SK-N-MC (cell line): ENCODE measurements around the gene GRIPAP1.

Experiments used
- EZH2 ChIP-seq: fragments of 200-600 bp; sonication (generic); IDR thresholded peaks from one replicate; pipeline ENCODE4 v1.6.1; 2017; ENCODE audit warnings: antibody characterized with exemption
- POLR2AphosphoS5 ChIP-seq: IDR thresholded peaks from 2 replicates; pipeline ENCODE4 v1.6.1; 2012; ENCODE audit warnings: mild to moderate bottlenecking, low read depth, low read length, borderline replicate concordance

- no peak for TF ChIP-seq EZH2
- TF ChIP-seq POLR2AphosphoS5: no peak
Observed at GRCh38 chrX:48942895-48943294, 59.2 kb downstream of the GRIPAP1 start.
